IMR-90 (cell line): ENCODE results near the gene STAP1. TPM values are rescaled to one million over a fixed set of nuclear protein-coding genes. Genes with fewer than 3 reads are reported as not detected.

Experiments used
- ATAC-seq: fragments of 200-7000 bp; cut with Tn5 transposase; 2 replicates; pipeline ENCODE4 v1.9.1; 2020; ENCODE audit warnings: low read depth, mild to moderate bottlenecking, moderate library complexity
- BruUV-seq: library from RNA; stranded (reverse); fragments of 400-500 nt; replicated peaks from 2 replicates; lab custom pipeline; 2021; lab: Mats Ljungman, UMichigan
- CTCF ChIA-PET: fragments of 300-600 bp; formaldehyde crosslinking; extraction: SDS; loops from one replicate; lab custom pipeline; 2021; ENCODE audit warnings: antibody characterized with exemption; lab: Yijun Ruan, JAX
- POLR2A ChIA-PET: fragments of 300-600 bp; sonication (Branson Sonifier 250); formaldehyde crosslinking; loops from one replicate; lab custom pipeline; 2022; ENCODE audit warnings: antibody characterized with exemption; ENCODE audit not compliant: unreplicated experiment; lab: Charles Lee
- DNase-seq: peaks from one replicate; pipeline ENCODE4 v3.0.0; 2013
- H2AFZ ChIP-seq: replicated peaks from 2 replicates; pipeline ENCODE3; 2013; ENCODE audit warnings: low read length, mild to moderate bottlenecking; ENCODE audit not compliant: poor library complexity
- H2AK5ac ChIP-seq: 2 replicates; pipeline ENCODE4 v1.6.1; 2013; ENCODE audit warnings: low read depth, low read length, inconsistent platforms
- H2AK9ac ChIP-seq: replicated peaks from 2 replicates; pipeline ENCODE3; 2013; ENCODE audit warnings: mild to moderate bottlenecking, low read depth, low read length, moderate library complexity; ENCODE audit not compliant: poor library complexity
- H2BK120ac ChIP-seq: 2 replicates; pipeline ENCODE4 v1.6.1; 2013; ENCODE audit warnings: low read depth, low read length, inconsistent platforms
- H2BK15ac ChIP-seq: 3 replicates; pipeline ENCODE4 v1.6.1; 2013; ENCODE audit warnings: low read depth, low read length, inconsistent platforms
- H2BK20ac ChIP-seq: 2 replicates; pipeline ENCODE4 v1.6.1; 2013; ENCODE audit warnings: low read depth, mild to moderate bottlenecking, inconsistent platforms, low read length, moderate library complexity
- H2BK5ac ChIP-seq: 2 replicates; pipeline ENCODE4 v1.6.1; 2013; ENCODE audit warnings: mild to moderate bottlenecking, low read depth, low read length, inconsistent platforms; ENCODE audit not compliant: poor library complexity, severe bottlenecking
- H3K14ac ChIP-seq: replicated peaks from 2 replicates; pipeline ENCODE4 v1.6.1; 2013; ENCODE audit warnings: low read depth, low read length, inconsistent platforms
- H3K18ac ChIP-seq: 2 replicates; pipeline ENCODE4 v1.6.1; 2013; ENCODE audit warnings: low read depth, low read length, control low read depth
- H3K23ac ChIP-seq: 2 replicates; pipeline ENCODE4 v1.6.1; 2013; ENCODE audit warnings: low read depth, low read length, inconsistent platforms
- H3K27ac ChIP-seq: 2 replicates; pipeline ENCODE4 v1.5.1; 2013; ENCODE audit warnings: mild to moderate bottlenecking, control low read depth, low read length; ENCODE audit not compliant: insufficient read depth
- H3K27me3 ChIP-seq: 2 replicates; pipeline ENCODE4 v1.6.1; 2013; ENCODE audit warnings: low read length; ENCODE audit not compliant: control insufficient read depth, insufficient read depth
- H3K36me3 ChIP-seq: 2 replicates; pipeline ENCODE4 v1.6.1; 2013; ENCODE audit warnings: low read length, mixed read lengths; ENCODE audit not compliant: control insufficient read depth, insufficient read depth
- H3K4ac ChIP-seq: 2 replicates; pipeline ENCODE4 v1.6.1; 2013; ENCODE audit warnings: low read depth, low read length, inconsistent platforms
- H3K4me1 ChIP-seq: 2 replicates; pipeline ENCODE4 v1.6.1; 2013; ENCODE audit warnings: low read length, mixed read lengths; ENCODE audit not compliant: control insufficient read depth, insufficient read depth
- H3K4me2 ChIP-seq: 2 replicates; pipeline ENCODE4 v1.6.1; 2013; ENCODE audit warnings: low read depth, mild to moderate bottlenecking, control low read depth, low read length, moderate library complexity
- H3K4me3 ChIP-seq: 2 replicates; pipeline ENCODE4 v1.5.1; 2013; ENCODE audit warnings: low read depth, mild to moderate bottlenecking, control low read depth, low read length, moderate library complexity; ENCODE audit not compliant: insufficient read depth
- H3K56ac ChIP-seq: 2 replicates; pipeline ENCODE4 v1.6.1; 2013; ENCODE audit warnings: low read length, inconsistent platforms; ENCODE audit not compliant: insufficient read depth; ENCODE audit errors: extremely low read depth
- H3K79me1 ChIP-seq, 2 experiments: 2 replicates each; pipeline ENCODE4 v1.6.1; 2013; ENCODE audit warnings: low read length in 2 of 2, inconsistent platforms in 1 of 2, low read depth in 1 of 2
- H3K9ac ChIP-seq: 2 replicates; pipeline ENCODE4 v1.6.1; 2013; ENCODE audit warnings: low read depth, low read length, control low read depth
- H3K9me1 ChIP-seq: 2 replicates; pipeline ENCODE4 v1.6.1; 2013; ENCODE audit warnings: low read length, inconsistent platforms; ENCODE audit not compliant: insufficient read depth
- H3K9me3 ChIP-seq: 2 replicates; pipeline ENCODE4 v1.6.1; 2013; ENCODE audit warnings: low read length; ENCODE audit not compliant: control insufficient read depth, insufficient read depth
- H4K20me1 ChIP-seq: 2 replicates; pipeline ENCODE4 v1.6.1; 2013; ENCODE audit warnings: low read length, inconsistent platforms; ENCODE audit not compliant: insufficient read depth
- H4K5ac ChIP-seq: 2 replicates; pipeline ENCODE4 v1.6.1; 2013; ENCODE audit warnings: mild to moderate bottlenecking, low read depth, low read length, control low read depth
- H4K8ac ChIP-seq, 2 experiments: 2 replicates each; pipeline ENCODE4 v1.6.1; 2013; ENCODE audit warnings: low read depth in 2 of 2, low read length in 2 of 2, control low read depth in 1 of 2, inconsistent platforms in 1 of 2
- H4K91ac ChIP-seq: 2 replicates; pipeline ENCODE4 v1.6.1; 2013; ENCODE audit warnings: low read depth, low read length, inconsistent platforms; ENCODE audit not compliant: insufficient read depth
- BHLHE40 ChIP-seq: fragments of 150-350 bp; IDR thresholded peaks from 2 replicates; pipeline ENCODE4 v1.6.1; 2016; ENCODE audit warnings: mild to moderate bottlenecking, low read depth, low read length
- CEBPB ChIP-seq: IDR thresholded peaks from 2 replicates; pipeline ENCODE4 v1.6.1; 2012; ENCODE audit warnings: low read depth, low read length, improper control_type of control experiment
- CHD1 ChIP-seq: IDR thresholded peaks from 2 replicates; pipeline ENCODE4 v1.6.1; 2012; ENCODE audit warnings: low read depth, low read length, improper control_type of control experiment
- FOS ChIP-seq: fragments of 150-350 bp; IDR thresholded peaks from 2 replicates; pipeline ENCODE4 v1.6.1; 2016; ENCODE audit warnings: low read depth, low read length
- MAFK ChIP-seq: IDR thresholded peaks from 2 replicates; pipeline ENCODE4 v1.6.1; 2012; ENCODE audit warnings: low read depth, low read length, improper control_type of control experiment
- MAZ ChIP-seq: IDR thresholded peaks from 2 replicates; pipeline ENCODE4 v1.6.1; 2012; ENCODE audit warnings: low read depth, mild to moderate bottlenecking, low read length, improper control_type of control experiment, moderate library complexity, borderline replicate concordance
- MXI1 ChIP-seq: IDR thresholded peaks from 2 replicates; pipeline ENCODE4 v1.6.1; 2012; ENCODE audit warnings: low read depth, mild to moderate bottlenecking, low read length, moderate library complexity, borderline replicate concordance
- NFE2L2 ChIP-seq: fragments of 150-350 bp; IDR thresholded peaks from 2 replicates; pipeline ENCODE4 v1.6.1; 2016; ENCODE audit warnings: low read depth, mild to moderate bottlenecking, low read length
- POLR2A ChIP-seq: IDR thresholded peaks from 2 replicates; pipeline ENCODE4 v1.6.1; 2012; ENCODE audit warnings: mild to moderate bottlenecking, low read depth, low read length
- RAD21 ChIP-seq: IDR thresholded peaks from 2 replicates; pipeline ENCODE4 v1.6.1; 2012; ENCODE audit warnings: low read length, improper control_type of control experiment
- RCOR1 ChIP-seq: IDR thresholded peaks from 2 replicates; pipeline ENCODE4 v1.6.1; 2012; ENCODE audit warnings: mild to moderate bottlenecking, low read length, improper control_type of control experiment; ENCODE audit not compliant: insufficient replicate concordance
- SMC3 ChIP-seq: fragments of 150-350 bp; IDR thresholded peaks from 2 replicates; pipeline ENCODE4 v1.6.1; 2016; ENCODE audit warnings: low read depth, mild to moderate bottlenecking, antibody characterized with exemption, low read length, moderate library complexity
- WGBS, 2 experiments: methylation state at CpG; one replicate each; pipeline versions ENCODE4 v1.1.5 to v1.1.7; 2013; ENCODE audit warnings: missing lambda C conversion rate in 2 of 2; ENCODE audit not compliant: insufficient read length in 1 of 2; ENCODE audit errors: extremely low coverage in 2 of 2; 5-methylcytosine and 5-hydroxymethylcytosine counted together
- dilution Hi-C: fragments of 300-500 bp; cut with HindIII; formaldehyde crosslinking; loops from one replicate; pipeline ENCODE4 v1.14.3; 2018; ENCODE audit warnings: low sequenced_read_pairs; ENCODE audit not compliant: unreplicated experiment
- in situ Hi-C: fragments of 300-500 bp; cut with MboI; formaldehyde crosslinking; loops from 3 replicates; pipeline ENCODE4 v1.14.3; 2019; ENCODE audit warnings: low sequenced_read_pairs, inconsistent platforms, mixed read lengths
- intact Hi-C: fragments of 100-400 bp; cut with micrococcal nuclease; formaldehyde crosslinking; loops from 2 replicates; pipeline ENCODE4 v1.10.0; 2022
- polyA plus RNA-seq, 3 experiments: library from polyadenylated mRNA; depleted of rRNA; stranded (reverse); fragments of >200 nt; gene quantifications; 2 replicates each; pipeline ENCODE4 v1.2.3, GENCODE V29; 2012; ENCODE audit warnings: low replicate concordance in 1 of 3
- total RNA-seq: library from RNA; depleted of rRNA; stranded (reverse); fragments of >200 nt; gene quantifications from 2 replicates; pipeline ENCODE4 v1.2.3, GENCODE V29; 2012
- TF ChIP-seq, protein P1 (sequence below): conservative IDR thresholded peaks from 2 replicates; pipeline ENCODE4 v1.5.1; 2012; ENCODE audit warnings: mild to moderate bottlenecking, low read depth, low read length, improper control_type of control experiment

Gene STAP1
- total and polyA plus RNA-seq, 2 of the 4 experiments (the other 2 are of a cell fraction) = not detected

DNA sequence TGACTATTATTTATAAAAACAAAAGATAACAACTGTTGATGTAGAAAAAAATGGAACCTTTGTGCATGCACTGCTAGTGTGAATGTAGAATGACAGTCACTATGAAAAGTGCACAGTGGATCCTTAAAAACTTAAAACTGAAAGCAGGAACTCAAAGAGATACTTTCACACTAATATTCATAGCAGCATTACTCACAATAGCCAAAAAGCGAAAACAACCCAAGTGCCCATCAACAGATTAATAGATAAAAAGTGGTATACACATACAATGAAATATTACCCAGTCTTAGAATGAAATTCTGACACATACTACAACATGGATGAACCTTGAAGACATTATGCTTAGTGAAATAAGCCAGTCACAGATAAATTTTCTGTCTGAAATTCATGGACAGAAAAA, 37.0 kb upstream of the STAP1 start:
- Histone ChIP-seq H3K4me1 (peaks cover 4% of the 10 kb centered on the region; the same call in 1 of the 2 replicates), H2BK20ac (no peak overlapping the region), H2AK5ac (no peak overlapping the region), H3K9me3 (no peaks in the 10 kb centered on the region), H3K23ac (no peak overlapping the region), H4K20me1 (no peaks in the 10 kb centered on the region), H3K9ac (no peak overlapping the region), H2AK9ac (no peak overlapping the region), H3K9me1 (no peaks in the 10 kb centered on the region), H2AFZ (no peak overlapping the region), H3K4me3 (no peak overlapping the region), H3K4ac (no peak overlapping the region), H3K4me2 (no peak overlapping the region), H3K18ac (no peak overlapping the region), H3K56ac (no peak overlapping the region), H4K5ac (no peak overlapping the region), H3K36me3 (peaks cover 9% of the 10 kb centered on the region), H3K27ac (no peak overlapping the region), H2BK15ac (no peak overlapping the region), H4K8ac (no peak overlapping the region), H3K79me1 (peaks cover 13 to 20% of the 10 kb centered on the region in 2 experiments), H2BK5ac (no peak overlapping the region), H2BK120ac (no peak overlapping the region), H3K14ac (no peak overlapping the region), H3K27me3 (no peaks in the 10 kb centered on the region), H4K91ac (no peak overlapping the region)
- no CpG with 5 or more reads among the region's 1 CpG for WGBS, 2 experiments
- no peak for DNase-seq
- no TSS peak for BruUV-seq
- in situ Hi-C loops = no loop called here
- no peak for ATAC-seq
- intact Hi-C loops = no loop called here
- TF ChIP-seq MAZ (no peak), POLR2A (no peak), MXI1 (no peak), MAFK (no peak), CEBPB (no peak), RCOR1 (no peak), NFE2L2 (no peak), SMC3 (no peak), BHLHE40 (no peak), CHD1 (no peak), FOS (no peak), RAD21 (no peak)
- TF ChIP-seq, protein P1, sequence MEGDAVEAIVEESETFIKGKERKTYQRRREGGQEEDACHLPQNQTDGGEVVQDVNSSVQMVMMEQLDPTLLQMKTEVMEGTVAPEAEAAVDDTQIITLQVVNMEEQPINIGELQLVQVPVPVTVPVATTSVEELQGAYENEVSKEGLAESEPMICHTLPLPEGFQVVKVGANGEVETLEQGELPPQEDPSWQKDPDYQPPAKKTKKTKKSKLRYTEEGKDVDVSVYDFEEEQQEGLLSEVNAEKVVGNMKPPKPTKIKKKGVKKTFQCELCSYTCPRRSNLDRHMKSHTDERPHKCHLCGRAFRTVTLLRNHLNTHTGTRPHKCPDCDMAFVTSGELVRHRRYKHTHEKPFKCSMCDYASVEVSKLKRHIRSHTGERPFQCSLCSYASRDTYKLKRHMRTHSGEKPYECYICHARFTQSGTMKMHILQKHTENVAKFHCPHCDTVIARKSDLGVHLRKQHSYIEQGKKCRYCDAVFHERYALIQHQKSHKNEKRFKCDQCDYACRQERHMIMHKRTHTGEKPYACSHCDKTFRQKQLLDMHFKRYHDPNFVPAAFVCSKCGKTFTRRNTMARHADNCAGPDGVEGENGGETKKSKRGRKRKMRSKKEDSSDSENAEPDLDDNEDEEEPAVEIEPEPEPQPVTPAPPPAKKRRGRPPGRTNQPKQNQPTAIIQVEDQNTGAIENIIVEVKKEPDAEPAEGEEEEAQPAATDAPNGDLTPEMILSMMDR = no peak
- CTCF ChIA-PET = no interaction called here
- dilution Hi-C loops = no loop called here
- POLR2A ChIA-PET = no interaction called here
